ENCODE measurements around the gene EPHB1.

- TF ChIP-seq CTCF (IDR thresholded peaks at IDR 0.05) (no peak), POLR2A (IDR thresholded peaks at IDR 0.05) (no peak)
Measured at GRCh38 chr3:135085652-135086436, 290.8 kb downstream of the EPHB1 start.

Data from thyroid gland (tissue), 4 donors.